GM19025 (cell line): ENCODE measurements around the gene PRKN.

ENCODE experiments used
- ATAC-seq: cut with Tn5 transposase; IDR thresholded peaks from one replicate; pipeline ENCODE4 v1.9.1; 2021; ENCODE audit warnings: mild to moderate bottlenecking, low read depth, moderate library complexity; ENCODE audit not compliant: unreplicated experiment

The PRKN gene

DNA sequence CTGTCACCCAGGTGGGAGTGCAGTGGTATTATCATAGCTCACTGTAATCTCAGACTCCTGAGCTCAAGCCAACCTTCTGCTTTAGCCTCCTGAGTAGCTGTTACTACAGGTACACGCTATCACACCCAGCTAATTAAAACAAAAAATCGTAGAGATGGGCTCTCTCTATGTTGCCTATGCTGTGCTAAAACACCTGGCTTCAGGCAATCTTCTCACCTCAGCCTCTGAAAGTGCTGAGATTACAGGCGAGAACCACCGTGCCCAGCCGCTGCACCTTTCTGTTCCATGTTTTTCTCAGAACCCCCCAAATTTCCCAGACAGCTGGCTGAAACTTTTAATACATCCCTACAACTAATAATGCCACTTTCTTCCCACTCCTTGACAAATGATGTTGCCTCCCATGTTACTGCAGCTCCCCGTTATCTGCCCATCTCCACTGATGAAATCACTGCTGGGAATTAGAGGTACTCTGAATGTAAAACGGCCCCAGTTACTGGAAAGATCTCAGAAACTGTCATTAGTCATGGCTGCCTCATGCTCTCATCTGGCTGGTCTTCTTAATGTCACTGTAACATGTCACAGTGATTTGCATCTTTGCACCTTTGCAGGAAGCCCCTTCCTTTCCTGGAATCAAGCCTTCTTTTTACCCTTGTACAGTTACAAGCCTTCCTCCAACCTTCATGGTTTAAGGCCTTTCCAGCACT lies 697.5 kb downstream of the PRKN start:
- no peak for ATAC-seq

DNA sequence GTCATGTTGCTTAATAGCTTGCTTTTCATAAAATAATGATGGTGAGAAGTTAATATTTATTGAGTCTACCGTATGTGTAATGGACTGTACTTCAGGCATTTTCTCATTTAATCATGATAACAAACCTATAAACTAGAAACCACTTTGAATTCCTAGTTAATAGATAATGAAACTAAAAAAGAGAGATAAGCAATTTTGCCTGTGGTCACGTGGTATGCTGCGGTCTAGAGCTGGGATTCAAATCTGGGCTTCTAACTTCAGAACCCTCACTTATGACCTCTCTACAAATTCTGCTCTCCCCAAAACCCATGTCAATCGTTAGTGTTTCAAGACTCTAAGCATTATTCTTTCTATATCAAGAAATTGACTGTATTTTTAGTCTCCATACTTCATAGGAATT lies 700.7 kb downstream of the PRKN start:
- no peak for ATAC-seq

- ATAC-seq, result no peak
Observed at GRCh38 chr6:162026031-162026430, 701.5 kb downstream of the PRKN start.

DNA sequence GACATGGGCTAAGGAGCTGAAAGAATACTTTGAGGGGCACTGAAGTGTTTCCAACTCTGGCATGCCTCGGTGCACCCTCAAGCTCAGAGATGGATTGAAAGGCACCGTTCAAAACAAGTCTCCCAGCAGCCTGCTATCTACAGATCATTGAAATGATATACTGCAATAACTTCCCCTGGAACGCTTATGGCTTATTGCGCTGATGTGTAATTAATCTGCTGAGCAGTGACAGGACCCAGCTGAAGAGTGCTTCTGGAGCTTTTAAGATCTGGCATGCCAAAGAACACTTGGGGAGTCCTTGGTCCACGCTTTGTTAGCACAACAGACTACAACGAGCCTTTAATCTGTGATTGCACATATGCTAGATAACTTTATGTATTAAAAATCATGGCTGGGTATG lies 708.2 kb downstream of the PRKN start:
- no peak for ATAC-seq

DNA sequence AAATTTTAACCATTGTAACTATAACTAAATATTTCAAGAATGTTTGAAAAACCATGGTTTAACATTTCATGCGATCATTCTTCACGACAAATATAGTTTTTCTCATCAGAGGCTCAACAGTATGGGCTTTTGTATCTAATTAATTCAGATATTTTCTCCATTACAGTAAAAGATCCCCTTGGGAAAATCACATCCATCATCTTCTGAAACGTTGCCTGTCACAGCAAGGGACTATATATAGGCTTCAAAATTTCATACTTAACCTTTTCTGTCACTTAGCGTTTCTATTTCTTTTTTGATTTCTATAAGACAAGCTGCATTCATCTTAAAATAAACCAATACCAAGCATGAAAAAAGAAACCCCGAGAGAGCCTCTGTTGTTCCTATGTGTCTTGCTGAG lies 710.0 kb downstream of the PRKN start:
- ATAC-seq, result no peak

GRCh38 chr6:162014069-162014811 lies 713.3 kb downstream of the PRKN start:
- ATAC-seq, result no peak

DNA sequence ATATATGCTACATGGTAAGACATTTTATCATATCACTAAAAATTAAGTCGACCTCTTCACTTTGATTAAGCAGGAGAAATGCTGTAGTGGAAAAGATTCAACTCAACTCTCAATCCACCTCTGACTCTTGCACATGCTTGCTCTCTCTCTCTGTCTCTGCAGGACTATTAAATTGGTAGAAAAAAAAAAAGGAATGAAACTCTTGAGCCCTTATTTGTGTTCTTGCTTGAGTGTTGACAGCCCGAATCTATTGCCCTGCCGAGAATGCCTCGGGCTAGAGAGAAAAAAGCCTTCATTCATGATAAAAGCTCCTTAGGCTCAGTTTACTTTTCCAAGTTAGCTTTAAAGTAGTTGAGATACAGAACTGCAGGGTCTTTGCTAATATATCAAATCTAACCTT lies 722.2 kb downstream of the PRKN start:
- no peak for ATAC-seq

- no peak for ATAC-seq
Observed at GRCh38 chr6:161996783-161997182, 730.8 kb downstream of the PRKN start.

GRCh38 chr6:161985876-161986423 lies 741.6 kb downstream of the PRKN start:
- no peak for ATAC-seq

DNA sequence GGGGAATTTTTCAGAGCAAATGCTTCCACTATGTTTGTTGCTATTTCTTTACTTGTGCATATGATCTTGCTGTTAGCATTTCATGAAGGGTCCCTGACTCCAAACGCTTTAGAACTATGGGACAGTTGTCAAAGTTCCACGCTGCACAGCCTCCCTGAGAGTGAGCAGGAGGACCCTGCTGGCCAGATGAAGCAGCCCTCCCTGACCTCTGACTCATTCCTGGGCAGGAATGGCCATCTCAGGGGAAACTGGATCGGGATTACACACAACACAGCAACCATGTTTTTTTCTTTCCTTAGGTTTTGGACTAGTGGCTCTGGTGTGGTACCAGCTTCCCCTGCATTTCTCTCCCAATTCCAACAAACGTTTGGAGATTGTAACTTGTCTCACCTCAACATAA lies 742.9 kb downstream of the PRKN start:
- ATAC-seq, result no peak

DNA sequence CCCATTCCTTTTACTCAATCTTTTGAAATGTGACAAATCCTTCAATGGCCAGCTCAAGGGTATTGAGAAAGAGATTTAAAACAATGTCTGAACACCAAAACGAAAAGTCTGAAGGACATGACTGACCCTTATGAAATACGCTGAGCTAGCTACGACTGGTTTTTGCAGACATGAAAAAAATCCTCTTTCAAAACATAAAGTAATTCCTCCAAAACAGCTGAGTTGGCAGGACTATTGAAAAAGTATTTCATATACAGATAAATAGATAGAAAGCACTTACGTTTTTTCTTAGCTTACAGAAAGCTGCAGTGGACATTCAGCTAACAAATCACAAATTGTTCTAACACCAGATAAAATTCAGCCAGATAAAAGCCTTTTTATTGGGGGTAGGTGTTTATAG lies 751.0 kb downstream of the PRKN start:
- ATAC-seq, result no peak

DNA sequence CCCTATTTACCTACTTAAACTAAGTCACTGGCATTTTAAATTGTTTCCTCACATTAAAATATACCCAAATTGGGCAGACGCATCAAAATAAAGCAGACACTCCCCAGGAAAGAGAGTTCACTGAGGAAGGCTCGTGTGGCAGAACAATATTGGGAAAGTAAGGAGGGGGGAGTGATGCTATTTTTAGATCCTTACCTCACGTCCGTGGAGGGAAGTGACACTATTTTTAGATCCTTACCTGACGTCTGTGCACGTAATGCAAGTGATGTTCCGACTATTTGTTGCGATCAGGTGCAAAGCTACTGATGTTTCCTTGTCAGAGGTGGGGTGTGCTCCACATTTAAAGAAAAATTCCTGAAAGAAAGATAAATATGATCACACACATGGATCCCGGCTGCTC lies 754.5 kb downstream of the PRKN start:
- ATAC-seq, result no peak

DNA sequence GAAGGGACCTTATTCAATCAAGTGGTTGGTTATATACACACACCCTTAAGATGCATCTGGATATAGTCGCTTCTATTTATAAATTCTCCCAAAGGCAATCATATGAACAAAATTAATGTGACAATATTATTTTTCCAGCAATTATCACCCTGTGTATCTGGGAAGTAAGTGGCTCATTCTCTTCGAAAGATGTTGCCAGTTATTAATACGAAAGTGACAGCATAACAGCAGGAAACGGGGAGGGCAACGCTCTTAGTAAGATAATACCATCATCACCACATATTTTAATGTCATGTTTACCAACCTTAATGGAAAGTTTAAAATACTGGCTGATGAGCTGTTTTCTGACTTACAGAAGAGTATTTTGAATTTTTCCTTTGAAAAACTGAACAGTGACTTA lies 756.5 kb downstream of the PRKN start:
- no peak for ATAC-seq

DNA sequence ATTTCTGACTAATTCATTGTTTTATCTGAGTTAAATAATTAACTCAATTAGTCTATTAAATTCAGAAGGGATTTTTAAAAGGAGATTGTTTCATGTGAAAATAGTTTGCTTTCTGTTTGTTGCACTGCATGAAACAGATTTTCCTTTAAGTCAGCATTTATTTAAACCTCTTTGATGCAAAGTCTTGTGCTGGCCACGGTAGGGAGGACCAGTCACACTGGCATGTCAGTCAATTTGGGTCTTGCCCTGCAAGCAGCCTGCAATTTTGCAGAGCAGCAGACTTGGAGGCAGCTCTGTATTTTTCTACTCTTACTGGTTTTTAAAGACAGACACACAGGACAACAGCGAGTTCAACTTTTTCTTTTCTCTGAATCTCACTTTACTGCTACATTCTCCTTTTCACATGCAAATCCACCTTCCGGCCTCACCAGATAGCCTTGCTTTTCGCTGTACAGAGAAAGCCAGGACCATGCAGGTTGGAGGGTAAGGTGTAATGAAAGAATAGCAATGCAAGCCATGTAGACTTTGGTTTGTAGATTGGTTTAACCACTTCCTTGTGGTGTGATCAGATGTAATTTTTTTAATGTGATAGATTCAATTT lies 763.8 kb downstream of the PRKN start:
- no peak for ATAC-seq

DNA sequence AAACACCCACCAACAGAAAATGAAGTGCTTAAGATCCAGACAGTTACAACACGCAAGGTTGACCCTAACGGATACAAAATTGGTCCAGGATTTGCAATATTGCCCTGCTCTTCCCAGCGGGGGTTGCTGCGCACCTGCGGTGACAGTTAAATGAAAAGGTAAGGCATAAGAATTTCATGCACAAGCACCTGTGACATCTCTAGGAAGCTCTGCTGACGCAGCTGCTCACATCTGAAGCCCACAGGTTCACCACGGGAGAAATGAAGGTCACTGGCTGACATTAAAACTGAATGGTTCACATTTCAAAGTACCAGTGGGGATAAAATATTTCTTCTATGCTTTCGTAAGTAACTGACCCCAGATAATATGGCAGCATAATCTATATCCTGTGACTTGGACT lies 764.4 kb downstream of the PRKN start:
- no peak for ATAC-seq

GRCh38 chr6:161961796-161962195 lies 765.8 kb downstream of the PRKN start:
- no peak for ATAC-seq

- no peak for ATAC-seq
Observed at GRCh38 chr6:161961046-161961445, 766.5 kb downstream of the PRKN start.

GRCh38 chr6:161959072-161959471 lies 768.5 kb downstream of the PRKN start:
- no peak for ATAC-seq

- no peak for ATAC-seq
Observed at GRCh38 chr6:161956082-161956481, 771.5 kb downstream of the PRKN start.

GRCh38 chr6:161954699-161955276 lies 772.8 kb downstream of the PRKN start:
- ATAC-seq, result no peak

- ATAC-seq, result no peak
Observed at GRCh38 chr6:161954077-161954476, 773.5 kb downstream of the PRKN start.
